ENCODE data around the gene FANCD2.

DNA sequence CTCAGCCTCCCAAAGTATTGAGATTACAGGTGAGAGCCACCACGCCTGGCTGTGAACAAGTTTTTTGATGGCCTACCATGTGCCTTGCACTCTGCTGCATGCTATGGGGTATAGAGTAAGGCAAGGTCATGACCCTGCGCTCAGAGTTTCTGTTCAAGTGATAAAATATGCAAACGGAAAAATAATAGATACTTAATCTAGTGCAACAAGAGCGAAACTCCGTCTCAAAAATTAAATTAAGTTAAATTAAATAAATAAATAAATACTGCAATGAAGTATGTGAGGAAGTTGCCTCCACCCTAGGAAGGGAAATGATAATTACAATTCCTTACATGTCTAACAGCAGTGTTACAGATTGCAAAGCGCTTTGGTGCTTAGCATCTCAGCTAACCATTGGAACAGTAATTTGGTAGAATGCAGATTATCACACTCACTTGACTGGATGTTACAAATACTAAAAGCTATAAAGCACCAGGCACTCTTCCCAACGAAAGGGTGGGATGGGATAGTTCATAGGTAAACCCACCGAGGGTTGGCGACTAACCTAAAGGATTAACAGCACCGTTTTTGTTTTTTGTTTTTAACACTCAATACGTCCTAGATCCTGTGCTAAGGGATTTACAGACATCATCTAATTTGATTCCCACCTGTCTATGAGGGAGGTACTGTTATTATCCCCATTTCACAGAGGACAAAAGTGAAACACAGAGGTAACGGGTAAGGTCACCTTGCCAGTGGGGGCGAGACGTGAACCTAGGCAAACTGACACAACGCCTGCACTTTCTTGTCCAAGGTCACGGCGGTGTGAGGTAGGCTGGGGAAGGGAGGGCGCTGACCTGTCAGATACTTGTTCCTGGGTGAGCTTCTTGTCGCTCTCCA, 793 bp upstream of the FANCD2 start:
- TF ChIP-seq EZH2 (IDR thresholded peaks at IDR 0.05; ENCODE audit: borderline replicate concordance, low read depth, low read length, severe bottlenecking), result no peak
- TF ChIP-seq, protein P1, sequence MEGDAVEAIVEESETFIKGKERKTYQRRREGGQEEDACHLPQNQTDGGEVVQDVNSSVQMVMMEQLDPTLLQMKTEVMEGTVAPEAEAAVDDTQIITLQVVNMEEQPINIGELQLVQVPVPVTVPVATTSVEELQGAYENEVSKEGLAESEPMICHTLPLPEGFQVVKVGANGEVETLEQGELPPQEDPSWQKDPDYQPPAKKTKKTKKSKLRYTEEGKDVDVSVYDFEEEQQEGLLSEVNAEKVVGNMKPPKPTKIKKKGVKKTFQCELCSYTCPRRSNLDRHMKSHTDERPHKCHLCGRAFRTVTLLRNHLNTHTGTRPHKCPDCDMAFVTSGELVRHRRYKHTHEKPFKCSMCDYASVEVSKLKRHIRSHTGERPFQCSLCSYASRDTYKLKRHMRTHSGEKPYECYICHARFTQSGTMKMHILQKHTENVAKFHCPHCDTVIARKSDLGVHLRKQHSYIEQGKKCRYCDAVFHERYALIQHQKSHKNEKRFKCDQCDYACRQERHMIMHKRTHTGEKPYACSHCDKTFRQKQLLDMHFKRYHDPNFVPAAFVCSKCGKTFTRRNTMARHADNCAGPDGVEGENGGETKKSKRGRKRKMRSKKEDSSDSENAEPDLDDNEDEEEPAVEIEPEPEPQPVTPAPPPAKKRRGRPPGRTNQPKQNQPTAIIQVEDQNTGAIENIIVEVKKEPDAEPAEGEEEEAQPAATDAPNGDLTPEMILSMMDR (IDR thresholded peaks at IDR 0.05; ENCODE audit: borderline replicate concordance, extremely low read depth, low read length, poor library complexity, severe bottlenecking), result no peak

All from DND-41 (cell line).